ENCODE measurements around the gene SRR.

The SRR gene

GRCh38 chr17:2335726-2336214 lies 32.0 kb downstream of the SRR start:
- no peak for DNase-seq (ENCODE audit: low read depth)
- no peak for TF ChIP-seq CTCF (IDR thresholded peaks at IDR 0.05; ENCODE audit: control insufficient read depth, extremely low read depth, insufficient read depth)
- peak overlapping the region; percentile 98 for H3K4me3 ChIP-seq (ENCODE audit: low read depth, low read length)

- H3K4me3 ChIP-seq (ENCODE audit: low read depth, low read length), result peak within 1 kb of the TSS; percentile 98
- TF ChIP-seq CTCF (IDR thresholded peaks at IDR 0.05; ENCODE audit: control insufficient read depth, extremely low read depth, insufficient read depth), result peak; percentile 58
- peak; percentile 69 for DNase-seq (ENCODE audit: low read depth)
Measured at GRCh38 chr17:2336215-2336851, 32.6 kb downstream of the SRR start, which contains the start of gene TSR1. TSS of gene TSR1 (minus strand) at chr17:2336457. CDS start at chr17:2336427, 30 bp downstream.

GRCh38 chr17:2336852-2337543 lies 33.2 kb downstream of the SRR start, which contains the start of gene SGSM2:
TSS of gene SGSM2 (plus strand) at chr17:2337501. CDS start at chr17:2337689, 188 bp downstream.
- DNase-seq (ENCODE audit: low read depth), result no peak
- peak within 1 kb of the TSS; percentile 98 for H3K4me3 ChIP-seq (ENCODE audit: low read depth, low read length)
- no peak for TF ChIP-seq CTCF (IDR thresholded peaks at IDR 0.05; ENCODE audit: control insufficient read depth, extremely low read depth, insufficient read depth)

- no peak for DNase-seq (ENCODE audit: low read depth)
- no peak for TF ChIP-seq CTCF (IDR thresholded peaks at IDR 0.05; ENCODE audit: control insufficient read depth, extremely low read depth, insufficient read depth)
- H3K4me3 ChIP-seq (ENCODE audit: low read depth, low read length), result peak overlapping the region; percentile 98
Measured at GRCh38 chr17:2337544-2338314, 34.0 kb downstream of the SRR start.

GRCh38 chr17:2338315-2338657 lies 34.5 kb downstream of the SRR start:
- DNase-seq (ENCODE audit: low read depth), result no peak

GRCh38 chr17:2343421-2343820 lies 39.7 kb downstream of the SRR start:
- no peak overlapping the region for H3K4me3 ChIP-seq (ENCODE audit: low read depth, low read length)
- no peak for TF ChIP-seq CTCF (IDR thresholded peaks at IDR 0.05; ENCODE audit: control insufficient read depth, extremely low read depth, insufficient read depth)
- DNase-seq (ENCODE audit: low read depth), result no peak

More at GRCh38 chr17:2338315-2338657, 34.5 kb downstream of the SRR start:
- peak overlapping the region; percentile 98 for H3K4me3 ChIP-seq (ENCODE audit: low read depth, low read length)
- no peak for TF ChIP-seq CTCF (IDR thresholded peaks at IDR 0.05; ENCODE audit: control insufficient read depth, extremely low read depth, insufficient read depth)

Measured in LNCaP clone FGC (cell line).